Measurements from ENCODE around the gene LAPTM5.

GRCh38 chr1:30714025-30714424, 43.5 kb downstream of the LAPTM5 start:
- TF ChIP-seq CTCF (IDR thresholded peaks at IDR 0.05) (no peak), SIN3A (IDR thresholded peaks at IDR 0.05; ENCODE audit: borderline replicate concordance, insufficient read depth, low read depth, low read length) (no peak)
